Endothelial cell of umbilical vein (primary cell): ENCODE measurements around the gene KCTD17.

Experiments
- POLR2AphosphoS5 ChIP-seq: IDR thresholded peaks from 2 replicates; pipeline ENCODE4 v1.6.1; 2012; ENCODE audit warnings: low read depth, mild to moderate bottlenecking, control low read depth, low read length, moderate library complexity; ENCODE audit not compliant: insufficient read depth
- TF ChIP-seq, protein P1 (sequence below), 2 donors: IDR thresholded peaks; 1 replicate in 1 of 2; 2 replicates in 1 of 2; pipeline ENCODE4 v1.5.1; 2011; ENCODE audit warnings: low read length in 2 of 2, mild to moderate bottlenecking in 2 of 2, moderate library complexity in 2 of 2, control low read depth in 1 of 2, inconsistent platforms in 1 of 2, low read depth in 1 of 2; ENCODE audit not compliant: insufficient read depth in 1 of 2; ENCODE audit errors: extremely low read depth in 1 of 2

DNA sequence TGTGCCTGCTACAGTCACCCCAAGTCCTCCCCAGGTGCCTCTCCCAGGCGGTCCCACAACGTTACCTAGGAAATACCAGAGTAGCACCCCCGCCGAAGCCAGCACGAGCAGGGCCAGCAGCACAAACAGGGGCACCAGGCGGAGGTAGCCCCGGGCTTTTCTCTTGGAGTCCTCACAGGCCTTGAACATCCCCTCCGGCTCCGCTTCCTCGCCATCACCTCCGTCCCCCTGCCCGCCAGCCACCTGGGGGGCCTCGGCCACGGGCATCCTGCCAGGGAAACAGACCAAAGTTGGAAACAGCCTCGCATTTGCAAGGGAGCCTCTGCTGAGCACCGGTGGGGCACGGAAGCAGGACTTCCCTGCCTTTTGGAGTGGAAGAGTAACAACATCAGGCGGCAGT, 51.6 kb downstream of the KCTD17 start:
- TF ChIP-seq POLR2AphosphoS5, result no peak
- TF ChIP-seq, protein P1, sequence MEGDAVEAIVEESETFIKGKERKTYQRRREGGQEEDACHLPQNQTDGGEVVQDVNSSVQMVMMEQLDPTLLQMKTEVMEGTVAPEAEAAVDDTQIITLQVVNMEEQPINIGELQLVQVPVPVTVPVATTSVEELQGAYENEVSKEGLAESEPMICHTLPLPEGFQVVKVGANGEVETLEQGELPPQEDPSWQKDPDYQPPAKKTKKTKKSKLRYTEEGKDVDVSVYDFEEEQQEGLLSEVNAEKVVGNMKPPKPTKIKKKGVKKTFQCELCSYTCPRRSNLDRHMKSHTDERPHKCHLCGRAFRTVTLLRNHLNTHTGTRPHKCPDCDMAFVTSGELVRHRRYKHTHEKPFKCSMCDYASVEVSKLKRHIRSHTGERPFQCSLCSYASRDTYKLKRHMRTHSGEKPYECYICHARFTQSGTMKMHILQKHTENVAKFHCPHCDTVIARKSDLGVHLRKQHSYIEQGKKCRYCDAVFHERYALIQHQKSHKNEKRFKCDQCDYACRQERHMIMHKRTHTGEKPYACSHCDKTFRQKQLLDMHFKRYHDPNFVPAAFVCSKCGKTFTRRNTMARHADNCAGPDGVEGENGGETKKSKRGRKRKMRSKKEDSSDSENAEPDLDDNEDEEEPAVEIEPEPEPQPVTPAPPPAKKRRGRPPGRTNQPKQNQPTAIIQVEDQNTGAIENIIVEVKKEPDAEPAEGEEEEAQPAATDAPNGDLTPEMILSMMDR (IDR thresholded peaks at IDR 0.05; ENCODE audit: extremely low read depth in 1 of 2, insufficient read depth in 1 of 2, low read depth in 1 of 2, low read length in 2 of 2), result no peak
